HG02970 (cell line): ENCODE measurements around the gene AGRN.
"Not testable (repeated sequence)": the region's sequence is repeated elsewhere in the genome, so short reads cannot be mapped to it uniquely, and the experiment has no call there.

Source experiments
- ATAC-seq: cut with Tn5 transposase; IDR thresholded peaks from one replicate; pipeline ENCODE4 v1.9.1; 2021; ENCODE audit warnings: mild to moderate bottlenecking, moderate library complexity, moderate number of reproducible peaks; ENCODE audit not compliant: unreplicated experiment, low FRiP score

Gene AGRN

DNA sequence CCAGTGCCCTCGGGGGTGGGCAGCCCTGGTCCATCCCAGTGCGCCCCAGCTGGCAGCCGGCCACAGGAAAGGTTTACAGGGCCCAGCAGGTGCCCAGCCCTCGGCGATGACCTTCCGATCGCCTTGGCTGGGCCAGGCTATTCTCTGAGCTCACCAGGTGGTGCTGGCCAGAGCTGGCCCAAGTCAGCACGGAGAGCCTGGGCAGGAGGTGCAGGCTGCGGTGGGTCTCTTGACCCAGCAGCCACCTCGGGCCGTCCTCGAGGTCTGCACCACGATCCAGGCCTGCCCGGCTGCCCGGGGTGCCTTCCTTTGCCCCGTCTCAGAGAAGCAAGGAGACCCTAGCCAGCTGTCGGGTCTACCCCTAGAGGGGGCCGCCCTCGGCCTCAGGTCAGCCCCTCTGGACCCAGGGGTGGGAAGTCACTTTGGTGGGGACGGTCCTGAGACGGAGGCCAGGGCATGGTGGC lies 38.4 kb upstream of the AGRN start:
- ATAC-seq: no peak

GRCh38 chr1:981955-982558 lies 37.9 kb upstream of the AGRN start, which contains the start of gene PERM1:
Gene PERM1 (minus strand): TSS chr1:982093. CDS start chr1:981029, 1,064 bp downstream.
- no peak for ATAC-seq

- no peak for ATAC-seq
Observed at GRCh38 chr1:982765-983436, 37.0 kb upstream of the AGRN start.

DNA sequence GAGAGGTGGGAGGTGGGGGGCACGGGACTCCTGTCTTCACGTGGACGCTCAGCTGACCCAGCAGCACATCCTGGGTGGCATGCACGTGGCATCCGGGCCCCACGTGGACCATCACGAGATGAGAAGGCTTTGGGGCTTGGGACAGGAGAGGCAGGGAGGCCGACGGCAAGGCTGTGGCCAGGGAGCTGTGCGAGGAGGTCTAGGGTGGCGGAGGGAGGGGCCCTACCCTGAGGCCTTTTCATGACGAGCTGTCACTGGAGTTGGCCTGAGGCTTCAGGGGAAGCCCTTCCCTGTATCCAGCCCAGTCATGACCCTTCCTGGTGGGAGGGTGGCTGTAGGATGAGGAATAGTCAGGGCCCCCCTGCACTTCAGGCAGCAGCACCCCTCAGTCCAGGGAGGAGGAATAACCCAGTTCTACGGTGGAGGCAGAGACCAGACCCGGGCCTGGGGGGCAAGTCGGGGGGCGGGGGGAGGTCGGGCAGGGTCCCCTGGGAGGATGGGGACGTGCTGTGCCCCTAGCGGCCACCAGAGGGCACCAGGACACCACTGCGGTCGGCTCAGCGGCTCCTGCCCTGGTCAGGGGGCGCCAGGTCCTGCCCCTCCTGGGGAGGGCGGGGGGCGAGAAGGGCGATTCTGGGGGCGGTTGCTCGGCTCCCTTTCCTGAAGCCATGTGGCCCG lies 36.0 kb upstream of the AGRN start:
- ATAC-seq: no peak

DNA sequence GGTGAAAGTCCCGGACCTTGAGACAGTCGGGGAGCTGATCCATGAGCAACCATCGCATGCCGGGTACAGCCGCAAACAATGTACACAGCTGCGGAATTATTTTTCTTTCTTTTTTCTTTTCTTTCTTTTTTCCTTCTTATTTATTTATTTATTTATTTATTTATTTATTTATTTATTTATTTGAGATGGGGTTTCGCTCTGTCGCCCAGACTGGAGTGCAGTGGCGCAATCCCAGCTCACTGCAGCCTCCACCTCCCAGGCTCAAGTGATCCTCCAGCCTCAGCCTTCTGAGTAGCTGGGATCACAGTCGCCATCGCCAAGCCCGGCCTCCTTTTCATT lies 35.5 kb upstream of the AGRN start:
- no peak for ATAC-seq

GRCh38 chr1:985126-985525 lies 34.8 kb upstream of the AGRN start:
- ATAC-seq: no peak

DNA sequence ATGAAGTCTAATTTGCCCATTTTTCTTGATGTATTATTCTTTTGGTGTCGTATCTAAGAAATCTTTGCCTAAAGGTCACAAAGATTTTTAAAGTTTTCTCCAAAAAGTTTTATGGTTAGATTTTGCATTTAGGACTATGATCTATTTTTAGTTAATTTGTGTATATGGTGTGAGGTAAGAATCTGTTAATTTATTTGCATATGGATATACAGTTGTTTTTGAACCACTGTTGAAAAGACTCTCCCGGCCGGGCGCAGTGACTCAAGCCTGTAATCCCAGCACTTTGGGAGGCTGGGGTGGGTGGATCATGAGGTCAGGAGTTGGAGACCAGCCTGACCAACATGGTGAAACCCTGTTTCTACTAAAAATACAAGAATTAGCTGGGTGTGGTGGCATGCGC lies 31.9 kb upstream of the AGRN start:
- ATAC-seq: not testable (repeated sequence)

DNA sequence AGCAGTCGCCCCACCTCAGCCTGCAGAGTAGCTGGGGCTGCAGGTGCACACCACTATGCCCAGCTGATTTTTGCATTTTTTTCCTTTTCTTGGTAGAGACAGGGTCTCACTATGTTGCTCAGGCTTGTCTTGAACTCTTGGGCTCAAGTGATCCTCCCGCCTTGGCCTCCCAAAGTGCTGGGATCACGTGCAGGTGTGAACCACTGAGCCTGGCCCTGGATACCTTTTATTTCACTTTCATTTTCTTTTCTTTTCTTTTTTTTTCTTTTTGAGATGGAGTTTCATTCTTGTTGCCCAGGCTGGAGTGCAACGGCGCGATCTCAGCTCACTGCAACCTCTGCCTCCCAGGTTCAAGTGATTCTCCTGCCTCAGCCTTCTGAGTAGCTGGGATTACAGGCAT lies 28.6 kb upstream of the AGRN start:
- not testable (repeated sequence) for ATAC-seq

- no peak for ATAC-seq
Observed at GRCh38 chr1:991895-992294, 28.0 kb upstream of the AGRN start.

DNA sequence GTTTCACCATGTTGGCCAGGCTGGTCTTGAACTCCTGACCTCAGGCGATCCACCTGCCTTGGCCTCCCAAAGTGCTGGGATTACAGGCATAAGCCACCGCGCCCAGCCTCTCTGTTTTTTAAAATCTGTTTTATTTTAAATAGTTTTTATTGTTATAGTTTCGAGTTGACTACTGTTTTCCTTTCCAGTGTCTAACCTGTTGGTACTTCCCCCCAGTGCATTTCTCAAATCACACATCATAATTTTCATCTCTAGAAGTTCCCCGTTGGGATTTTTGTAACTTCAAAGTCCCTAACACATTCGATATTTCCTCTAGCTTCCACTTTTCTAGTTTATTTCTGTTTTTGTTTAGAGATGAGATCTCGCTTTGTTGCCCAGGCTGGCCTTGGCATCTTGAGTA lies 27.6 kb upstream of the AGRN start:
- ATAC-seq: no peak

- ATAC-seq: no peak
Observed at GRCh38 chr1:993379-993995, 26.4 kb upstream of the AGRN start.

GRCh38 chr1:994546-994945 lies 25.4 kb upstream of the AGRN start:
- ATAC-seq: not testable (repeated sequence)

DNA sequence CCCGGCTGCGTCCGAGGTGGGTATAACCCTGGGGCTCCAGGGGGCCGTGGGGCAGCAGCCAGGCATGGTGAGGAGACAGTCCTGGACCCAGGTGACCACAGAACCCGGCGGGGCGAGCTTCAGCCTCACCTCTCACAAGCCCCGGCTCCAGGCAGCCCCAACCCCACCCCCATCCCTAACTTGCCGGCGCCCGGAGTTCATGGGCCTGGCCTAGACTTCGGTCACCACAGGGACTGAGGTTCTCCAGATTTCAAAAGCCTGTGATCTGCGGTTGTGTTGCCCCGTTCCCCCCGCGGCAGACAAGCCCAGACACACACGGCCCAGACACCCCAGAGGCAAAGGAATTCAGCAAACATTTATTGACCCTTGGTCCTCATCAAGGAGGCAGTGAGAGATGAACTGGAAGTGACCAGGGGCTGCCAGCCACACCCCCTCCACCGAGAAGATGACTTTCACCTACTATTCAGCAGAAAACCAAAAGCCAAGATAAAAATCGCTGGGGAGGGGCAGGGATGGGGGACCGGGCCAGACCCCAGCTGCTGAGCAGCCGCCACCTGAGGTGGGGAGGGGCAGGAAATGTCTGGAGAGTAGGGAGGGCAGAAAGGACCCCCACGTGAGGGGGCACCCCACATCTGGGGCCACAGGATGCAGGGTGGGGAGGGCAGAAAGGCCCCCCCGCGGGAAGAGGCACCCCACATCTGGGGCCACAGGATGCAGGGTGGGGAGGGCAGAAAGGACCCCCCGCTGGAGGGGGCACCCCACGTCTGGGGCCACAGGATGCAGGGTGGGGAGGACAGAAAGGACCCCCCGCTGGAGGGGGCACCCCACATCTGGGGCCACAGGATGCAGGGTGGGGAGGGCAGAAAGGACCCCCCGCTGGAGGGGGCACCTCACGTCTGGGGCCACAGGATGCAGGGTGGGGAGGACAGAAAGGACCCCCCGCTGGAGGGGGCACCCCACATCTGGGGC lies 24.0 kb upstream of the AGRN start:
- no peak for ATAC-seq

DNA sequence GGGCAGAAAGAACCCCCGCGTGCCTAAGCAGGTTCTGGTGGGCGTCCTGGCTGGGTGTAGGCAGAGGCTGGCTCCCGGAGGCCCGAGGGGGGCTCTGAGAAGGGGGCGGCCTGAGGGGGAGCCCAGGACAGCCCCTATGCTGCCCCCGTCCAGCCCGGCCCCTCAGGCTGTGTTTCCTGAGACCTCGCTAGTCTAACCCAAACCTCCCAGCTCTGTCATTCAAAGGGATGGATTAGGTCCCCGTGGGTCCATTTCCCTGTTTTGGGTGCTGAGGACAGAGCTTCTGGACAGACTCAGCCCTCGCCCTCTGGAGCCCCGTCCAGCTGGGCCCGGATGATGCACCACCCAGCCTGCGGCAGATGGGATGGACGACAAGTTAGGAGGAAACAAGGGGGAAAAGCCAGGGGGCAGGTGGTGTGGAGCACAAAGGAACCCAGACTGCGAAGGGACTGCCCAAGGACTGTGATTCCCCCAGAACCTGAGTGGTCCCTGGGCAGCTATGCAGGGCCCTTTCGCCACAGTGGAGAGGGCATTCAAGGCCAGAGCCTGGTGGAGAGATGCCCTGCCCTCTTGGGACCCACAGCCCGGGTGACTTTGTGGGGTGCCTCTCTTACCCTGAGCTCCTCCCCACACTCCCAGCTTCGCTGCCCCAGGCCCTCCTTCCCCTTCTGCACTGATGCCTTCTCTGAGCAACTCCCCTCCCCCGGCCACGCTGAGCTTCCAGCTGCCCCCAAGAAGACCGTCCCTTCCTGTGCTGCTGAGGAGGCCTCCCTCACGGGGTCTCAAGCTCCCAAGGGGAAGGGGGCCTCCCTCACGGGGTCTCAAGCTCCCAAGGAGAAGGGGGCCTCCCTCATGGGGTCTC lies 22.8 kb upstream of the AGRN start:
- ATAC-seq: no peak

DNA sequence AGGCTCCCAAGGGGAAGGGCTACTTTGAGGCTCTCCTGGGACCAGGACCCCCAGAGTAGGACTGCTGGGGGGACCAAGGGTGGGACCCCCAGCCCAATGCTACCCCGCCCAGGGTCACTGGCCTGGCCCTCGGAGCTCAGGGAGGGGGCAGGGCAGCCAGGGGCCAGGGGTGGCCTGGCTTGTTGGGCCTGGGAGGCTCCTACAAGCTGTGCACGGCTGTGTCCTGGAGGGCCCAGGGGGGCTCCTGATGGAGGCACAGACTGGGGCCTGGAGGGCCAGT lies 22.3 kb upstream of the AGRN start:
- no peak for ATAC-seq

DNA sequence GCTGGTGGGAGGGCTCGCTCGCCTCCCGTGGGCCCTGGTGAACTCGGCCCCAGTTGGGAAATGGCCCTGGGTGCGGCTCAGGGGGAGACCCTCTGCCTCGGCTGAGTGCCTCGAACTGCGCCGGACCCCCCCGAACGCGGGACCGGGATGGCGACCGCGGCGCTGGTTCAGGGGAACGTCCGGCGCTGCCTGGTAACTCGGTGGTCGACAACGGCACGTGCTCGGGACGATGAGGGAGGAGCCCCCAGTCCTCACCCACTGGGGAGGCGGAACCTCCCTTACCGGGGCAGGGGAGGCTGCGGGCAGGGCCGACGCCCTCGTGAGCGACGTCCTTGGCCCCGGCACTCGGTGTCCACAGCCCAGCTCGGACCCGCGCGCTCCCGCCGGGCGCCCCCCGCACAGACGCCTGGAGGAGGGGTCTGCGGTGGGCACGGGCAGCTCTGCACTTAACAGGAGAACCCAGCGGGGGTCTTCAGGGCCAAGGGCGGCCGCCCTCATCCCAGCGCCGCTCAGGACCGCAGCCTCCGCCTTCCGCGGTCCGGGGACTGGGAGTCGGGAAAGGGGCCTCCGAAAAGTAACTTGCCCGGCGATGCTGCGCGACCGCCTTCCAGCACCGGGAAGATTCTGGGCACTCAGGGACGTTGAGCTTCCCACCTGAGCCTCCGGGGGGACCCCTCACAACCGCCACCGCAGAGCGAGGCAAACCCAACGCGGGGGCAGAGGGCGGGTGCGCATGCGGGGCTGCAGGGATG lies 21.8 kb upstream of the AGRN start:
- no peak for ATAC-seq

DNA sequence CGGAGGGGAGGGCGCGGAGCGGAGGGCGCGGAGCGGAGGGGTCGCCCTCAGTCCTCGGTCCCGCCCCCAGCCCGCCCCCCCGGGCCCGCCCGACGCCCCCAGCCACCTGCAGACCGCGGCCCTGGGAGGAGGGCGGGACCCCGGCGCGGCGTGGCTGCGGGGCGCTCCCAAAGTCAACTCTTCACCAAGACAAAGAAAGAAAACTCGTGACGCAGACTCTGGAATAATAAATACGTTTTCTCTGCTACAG lies 21.2 kb upstream of the AGRN start:
- no peak for ATAC-seq

DNA sequence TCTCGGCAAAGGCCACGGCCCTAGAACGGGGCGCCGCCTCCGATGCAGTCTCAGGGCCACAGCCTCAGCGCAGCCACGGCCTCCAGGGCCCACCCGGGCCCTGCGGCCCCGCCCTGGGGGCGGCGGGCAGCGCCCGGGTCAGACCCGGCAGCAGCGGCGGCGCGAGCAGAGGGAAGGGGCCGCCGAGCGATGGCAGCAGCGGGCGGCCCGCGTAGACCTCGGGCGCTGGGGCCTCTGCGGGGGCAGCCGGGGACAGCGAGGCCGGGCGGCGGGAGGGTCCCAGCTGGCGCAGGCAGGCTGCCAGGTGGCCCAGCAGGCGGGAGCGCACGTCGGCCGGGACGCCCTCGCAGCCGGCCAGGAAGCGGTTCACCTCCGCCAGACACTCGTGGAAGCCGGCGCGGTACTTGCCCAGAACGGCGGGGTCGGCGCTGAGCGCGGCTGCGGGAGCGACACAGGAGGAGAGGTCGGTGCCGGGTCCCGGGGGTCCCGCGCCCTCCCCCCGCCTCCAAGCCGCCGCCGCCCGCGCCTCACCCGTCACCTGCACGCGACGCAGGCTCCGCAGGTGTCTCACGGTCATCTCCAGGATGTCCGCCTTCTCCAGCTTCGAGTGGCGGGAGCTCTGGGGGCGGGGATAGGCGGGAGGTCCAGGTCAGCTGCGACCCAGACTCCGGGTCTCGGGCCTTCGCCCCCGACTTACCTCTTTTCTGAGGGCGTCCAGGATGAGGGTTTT lies 20.8 kb upstream of the AGRN start:
- no peak for ATAC-seq
